Neural crest cell (in vitro differentiated cells): Measurements from ENCODE around the gene ESRRB. TPM values are rescaled to one million over a fixed set of nuclear protein-coding genes. Genes with fewer than 3 reads are reported as not detected.

ENCODE experiments used
- DNase-seq: peaks from one replicate; pipeline ENCODE4 v3.0.0; 2021; ENCODE audit warnings: low read depth, mixed read lengths, low spot score
- H3K27ac Mint-ChIP-seq: one replicate; pipeline ENCODE4 v1.8.0; 2021; ENCODE audit warnings: mild to moderate bottlenecking, mixed read lengths; ENCODE audit not compliant: unreplicated experiment
- H3K27me3 Mint-ChIP-seq: 2 replicates; pipeline ENCODE4 v1.8.0; 2021; ENCODE audit warnings: low read depth, mild to moderate bottlenecking, mixed read lengths
- H3K36me3 Mint-ChIP-seq: 2 replicates; pipeline ENCODE4 v1.8.0; 2021; ENCODE audit warnings: low read depth, mild to moderate bottlenecking, mixed read lengths
- H3K4me1 Mint-ChIP-seq: 2 replicates; pipeline ENCODE4 v1.8.0; 2021; ENCODE audit warnings: mixed read lengths
- H3K4me3 Mint-ChIP-seq: one replicate; pipeline ENCODE4 v1.8.0; 2021; ENCODE audit warnings: mild to moderate bottlenecking, mixed read lengths
- H3K9me3 Mint-ChIP-seq: 2 replicates; pipeline ENCODE4 v1.8.0; 2021; ENCODE audit warnings: mixed read lengths
- total RNA-seq: library from RNA; stranded (reverse); gene quantifications from 2 replicates; pipeline ENCODE4 v1.2.1, GENCODE V29; 2021
- TF ChIP-seq, protein P1 (sequence below): fragments of 200-600 bp; sonication (generic); conservative IDR thresholded peaks from 2 replicates; pipeline ENCODE4 v1.5.0; 2021; ENCODE audit warnings: antibody characterized with exemption, mild to moderate bottlenecking

ESRRB gene
- total RNA-seq, 1 donor from 2014 or later: 0.28 TPM

DNA sequence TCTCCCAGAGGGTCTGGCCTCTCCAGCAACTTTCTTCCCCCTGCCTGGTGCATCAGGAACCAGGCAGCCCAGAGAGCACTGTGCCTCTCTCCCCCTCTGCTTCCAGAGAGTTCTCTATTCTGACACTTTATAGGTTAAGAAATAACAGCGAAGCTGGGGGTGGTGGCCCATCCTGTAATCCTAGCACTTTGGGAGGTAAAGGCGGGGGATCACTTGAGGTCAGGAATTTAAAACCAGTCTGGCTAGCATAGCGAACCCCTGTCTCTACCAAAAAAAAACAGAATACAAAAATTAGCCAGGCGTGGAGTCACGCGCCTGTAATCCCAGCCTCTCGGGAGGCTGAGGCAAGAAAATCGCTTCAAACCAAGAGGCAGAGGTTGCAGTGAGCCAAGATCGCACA is 58.3 kb downstream of the ESRRB start:
- H3K4me3 Mint-ChIP-seq: no peak overlapping the region
- H3K27me3 Mint-ChIP-seq: no peaks in the 10 kb centered on the region
- H3K4me1 Mint-ChIP-seq: peaks cover 6% of the 10 kb centered on the region
- H3K36me3 Mint-ChIP-seq: no peaks in the 10 kb centered on the region
- H3K9me3 Mint-ChIP-seq: no peaks in the 10 kb centered on the region
- no peak for DNase-seq
- TF ChIP-seq, protein P1, sequence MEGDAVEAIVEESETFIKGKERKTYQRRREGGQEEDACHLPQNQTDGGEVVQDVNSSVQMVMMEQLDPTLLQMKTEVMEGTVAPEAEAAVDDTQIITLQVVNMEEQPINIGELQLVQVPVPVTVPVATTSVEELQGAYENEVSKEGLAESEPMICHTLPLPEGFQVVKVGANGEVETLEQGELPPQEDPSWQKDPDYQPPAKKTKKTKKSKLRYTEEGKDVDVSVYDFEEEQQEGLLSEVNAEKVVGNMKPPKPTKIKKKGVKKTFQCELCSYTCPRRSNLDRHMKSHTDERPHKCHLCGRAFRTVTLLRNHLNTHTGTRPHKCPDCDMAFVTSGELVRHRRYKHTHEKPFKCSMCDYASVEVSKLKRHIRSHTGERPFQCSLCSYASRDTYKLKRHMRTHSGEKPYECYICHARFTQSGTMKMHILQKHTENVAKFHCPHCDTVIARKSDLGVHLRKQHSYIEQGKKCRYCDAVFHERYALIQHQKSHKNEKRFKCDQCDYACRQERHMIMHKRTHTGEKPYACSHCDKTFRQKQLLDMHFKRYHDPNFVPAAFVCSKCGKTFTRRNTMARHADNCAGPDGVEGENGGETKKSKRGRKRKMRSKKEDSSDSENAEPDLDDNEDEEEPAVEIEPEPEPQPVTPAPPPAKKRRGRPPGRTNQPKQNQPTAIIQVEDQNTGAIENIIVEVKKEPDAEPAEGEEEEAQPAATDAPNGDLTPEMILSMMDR: no peak
- H3K27ac Mint-ChIP-seq: no peak overlapping the region

DNA sequence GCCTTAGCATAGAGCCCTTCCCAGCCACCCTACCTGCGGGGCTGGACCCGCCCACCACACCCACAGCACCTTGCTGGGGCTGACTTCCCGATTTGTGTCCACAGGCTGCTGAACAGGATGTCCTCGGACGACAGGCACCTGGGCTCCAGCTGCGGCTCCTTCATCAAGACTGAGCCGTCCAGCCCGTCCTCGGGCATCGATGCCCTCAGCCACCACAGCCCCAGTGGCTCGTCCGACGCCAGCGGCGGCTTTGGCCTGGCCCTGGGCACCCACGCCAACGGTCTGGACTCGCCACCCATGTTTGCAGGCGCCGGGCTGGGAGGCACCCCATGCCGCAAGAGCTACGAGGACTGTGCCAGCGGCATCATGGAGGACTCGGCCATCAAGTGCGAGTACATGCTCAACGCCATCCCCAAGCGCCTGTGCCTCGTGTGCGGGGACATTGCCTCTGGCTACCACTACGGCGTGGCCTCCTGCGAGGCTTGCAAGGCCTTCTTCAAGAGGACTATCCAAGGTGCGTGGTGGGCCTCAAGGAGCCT is 63.4 kb downstream of the ESRRB start:
- no peak overlapping the region for H3K27ac Mint-ChIP-seq
- H3K9me3 Mint-ChIP-seq: no peaks in the 10 kb centered on the region
- H3K4me3 Mint-ChIP-seq: no peak overlapping the region
- H3K4me1 Mint-ChIP-seq: no peaks in the 10 kb centered on the region
- TF ChIP-seq, protein P1: no peak
- H3K27me3 Mint-ChIP-seq: no peaks in the 10 kb centered on the region
- H3K36me3 Mint-ChIP-seq: no peaks in the 10 kb centered on the region
- no peak for DNase-seq

DNA sequence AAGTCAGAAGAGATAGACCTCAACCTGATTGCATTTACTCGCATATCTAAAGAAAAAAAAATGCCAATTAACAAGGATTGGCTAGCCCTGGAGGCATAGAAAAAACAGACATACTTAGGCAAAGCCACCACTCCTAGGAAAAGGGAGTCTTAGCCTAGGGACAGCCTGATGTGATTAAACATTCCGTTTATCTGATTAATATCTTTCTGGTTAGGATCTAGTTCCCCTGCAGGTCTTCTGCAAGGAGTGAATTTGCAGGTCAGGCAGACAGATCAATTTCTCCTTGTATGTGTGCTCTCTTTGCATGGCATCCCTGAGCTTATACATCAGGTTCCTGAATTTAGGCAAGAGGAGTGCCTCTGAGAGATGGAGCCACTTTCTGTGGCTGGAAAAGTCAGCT is 70.5 kb downstream of the ESRRB start:
- DNase-seq: no peak
- Mint-ChIP-seq H3K4me3 (no peak overlapping the region), H3K27ac (no peak overlapping the region), H3K9me3 (no peaks in the 10 kb centered on the region), H3K36me3 (no peaks in the 10 kb centered on the region), H3K27me3 (peaks cover 14% of the 10 kb centered on the region), H3K4me1 (peaks cover 3% of the 10 kb centered on the region)
- TF ChIP-seq, protein P1: no peak

DNA sequence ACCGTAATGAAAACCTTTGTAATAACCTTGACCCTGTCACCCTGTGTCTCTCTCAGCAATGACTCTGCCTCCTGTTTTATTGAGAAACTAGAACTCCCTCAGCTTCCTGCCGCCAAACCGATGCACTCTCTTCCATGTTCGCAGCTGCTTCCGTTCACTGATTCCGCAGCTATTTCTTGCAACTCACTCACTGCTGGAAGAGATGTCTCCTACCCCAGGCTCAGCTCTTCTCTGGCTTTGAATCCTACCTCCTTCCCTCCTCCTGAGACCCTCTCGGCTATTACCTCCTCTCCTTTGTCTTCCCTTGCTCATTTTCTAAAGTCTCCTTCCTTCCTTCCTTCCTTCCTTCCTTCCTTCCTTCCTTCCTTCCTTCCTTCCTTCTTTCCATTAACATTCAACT is 71.0 kb downstream of the ESRRB start:
- Mint-ChIP-seq H3K27ac (no peak overlapping the region), H3K36me3 (no peaks in the 10 kb centered on the region), H3K9me3 (no peaks in the 10 kb centered on the region), H3K4me3 (no peak overlapping the region), H3K27me3 (peaks cover 14% of the 10 kb centered on the region), H3K4me1 (peaks cover 3% of the 10 kb centered on the region)
- DNase-seq: no peak
- TF ChIP-seq, protein P1: no peak

DNA sequence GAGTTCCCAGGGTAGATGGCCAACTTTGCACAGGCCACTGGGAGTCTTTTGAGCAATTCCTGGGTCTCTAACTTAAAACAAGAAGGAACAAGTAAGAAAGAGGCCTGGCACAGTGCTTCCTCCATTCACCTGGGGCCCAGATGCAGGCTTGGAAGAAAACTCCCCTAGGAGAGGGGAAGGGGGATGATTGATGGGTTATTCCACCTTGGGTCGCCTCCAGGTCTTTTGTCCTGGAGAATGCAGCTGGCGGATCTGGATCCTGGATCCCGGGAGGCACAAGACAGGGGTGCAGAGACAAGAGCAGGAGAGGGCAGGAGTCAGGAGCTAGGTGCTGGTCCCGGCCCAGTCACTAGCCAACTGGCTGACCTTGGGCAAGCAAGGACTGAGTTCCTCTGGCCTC is 74.5 kb downstream of the ESRRB start:
- Mint-ChIP-seq H3K36me3 (no peaks in the 10 kb centered on the region), H3K27me3 (peaks cover 14% of the 10 kb centered on the region), H3K4me3 (no peak overlapping the region)

More for the DNA sequence above, 74.5 kb downstream of the ESRRB start:
- H3K9me3 Mint-ChIP-seq: no peaks in the 10 kb centered on the region
- H3K27ac Mint-ChIP-seq: no peak overlapping the region
- H3K4me1 Mint-ChIP-seq: peaks cover 3% of the 10 kb centered on the region
- no peak for DNase-seq
- TF ChIP-seq, protein P1: no peak
